Measurements from ENCODE around the gene ADGRA3.

DNA sequence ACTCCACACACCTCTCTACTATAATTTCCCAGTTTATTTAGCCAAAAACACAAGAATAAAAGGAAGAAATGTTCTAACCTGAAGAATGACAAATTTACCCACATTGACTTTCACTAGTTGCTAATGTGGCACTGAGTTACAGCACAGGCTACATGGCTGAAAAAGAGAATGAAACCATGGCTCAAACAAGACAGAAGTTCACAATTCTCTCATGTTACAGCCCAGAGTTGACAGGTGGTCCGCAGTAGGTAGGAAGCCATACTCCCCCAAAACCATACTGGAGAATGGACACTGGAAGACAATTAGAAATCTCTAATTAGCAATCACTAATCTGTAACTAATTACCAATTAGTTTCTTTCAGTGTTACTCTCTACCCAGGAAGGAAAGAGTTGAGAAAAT is 170.8 kb downstream of the ADGRA3 start:
- no peak for TF ChIP-seq CTCF (IDR thresholded peaks at IDR 0.05; ENCODE audit: insufficient read depth, low read length)
- TF ChIP-seq REST (IDR thresholded peaks at IDR 0.05; ENCODE audit: insufficient replicate concordance, low read depth): no peak
- no peak for TF ChIP-seq GABPA (IDR thresholded peaks at IDR 0.05; ENCODE audit: low read depth)
- no peak for TF ChIP-seq SPI1 (IDR thresholded peaks at IDR 0.05; ENCODE audit: borderline replicate concordance, low read depth)
- TF ChIP-seq POLR2AphosphoS5 (IDR thresholded peaks at IDR 0.05; ENCODE audit: low read depth): no peak
